ENCODE data around the gene GADD45G. TPM values are rescaled to one million over a fixed set of nuclear protein-coding genes. Genes with fewer than 3 reads are reported as not detected.

Gene GADD45G
- total RNA-seq, 1 donor from 2014 or later = 10.9 TPM

- intact Hi-C loops (cut with micrococcal nuclease) = no loop called here
These were observed 24.5 kb downstream of the GADD45G start for GRCh38 chr9:89629081-89629976.

- intact Hi-C loops (cut with micrococcal nuclease) = no loop called here
These were observed 25.7 kb downstream of the GADD45G start for GRCh38 chr9:89630508-89630907.

DNA sequence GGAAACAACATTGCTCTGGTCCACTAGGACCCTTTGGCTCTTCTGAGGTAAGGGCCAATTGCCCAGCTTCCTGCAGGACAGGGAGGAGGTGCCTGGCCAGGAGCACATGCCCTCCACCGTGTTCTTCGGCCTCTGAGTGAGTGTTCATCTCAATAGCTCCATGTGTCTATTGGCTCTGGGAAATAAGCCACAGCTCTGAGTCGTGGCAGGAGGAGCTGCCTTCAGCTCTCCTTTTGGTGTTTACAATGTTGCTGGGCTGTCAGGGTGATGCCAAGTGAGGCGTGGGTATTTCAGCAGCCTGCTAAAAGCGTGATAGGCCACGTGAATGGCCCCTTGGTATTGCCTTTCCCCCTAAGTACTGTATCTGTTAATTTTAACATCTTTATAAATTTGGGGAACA is 26.6 kb downstream of the GADD45G start:
- intact Hi-C loops (cut with micrococcal nuclease) = no loop called here

GRCh38 chr9:89632192-89632733 is 27.5 kb downstream of the GADD45G start:
- intact Hi-C loops (cut with micrococcal nuclease) = no loop called here

DNA sequence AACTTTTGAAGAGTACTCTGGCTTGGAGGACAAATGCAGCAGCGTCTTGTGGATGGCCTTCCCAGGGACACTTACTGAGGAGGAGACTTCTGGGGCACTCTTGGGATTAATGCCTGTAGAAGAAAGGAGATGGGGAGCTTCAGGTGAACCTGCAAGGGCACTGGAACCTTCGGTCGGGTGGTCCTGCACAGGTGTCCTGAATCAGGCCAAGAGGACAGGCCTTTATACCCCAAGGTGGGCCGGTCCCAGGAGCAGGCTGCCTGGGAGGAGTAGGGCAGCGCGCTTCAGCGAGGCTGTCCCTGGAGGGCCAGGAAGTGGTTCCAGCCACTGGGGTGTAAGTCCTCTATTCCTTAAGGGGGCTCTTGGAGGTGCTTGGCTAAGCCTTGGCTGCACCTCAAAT is 27.9 kb downstream of the GADD45G start:
- intact Hi-C loops (cut with micrococcal nuclease) = no loop called here

GRCh38 chr9:89633404-89633803 is 28.6 kb downstream of the GADD45G start:
- intact Hi-C loops (cut with micrococcal nuclease) = no loop called here

DNA sequence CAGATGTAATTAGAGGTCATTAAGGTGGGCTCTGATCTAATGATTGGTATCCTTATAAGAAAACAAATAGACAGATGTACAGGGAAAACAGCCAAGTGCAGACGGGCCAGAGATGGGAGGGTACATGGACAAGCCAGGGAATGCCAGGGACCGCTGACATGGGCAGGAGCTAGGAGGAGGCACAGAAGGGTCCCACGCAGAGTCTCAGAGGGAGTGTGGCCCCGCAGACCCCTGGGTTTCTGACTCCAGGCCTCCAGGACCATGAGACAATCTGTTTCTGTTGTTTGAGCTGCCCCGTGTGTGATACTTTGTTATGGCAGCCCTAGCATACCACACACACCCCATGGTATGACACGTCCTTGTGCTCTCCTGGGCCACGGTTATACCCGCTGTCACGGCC is 29.1 kb downstream of the GADD45G start:
- intact Hi-C loops (cut with micrococcal nuclease) = no loop called here

- intact Hi-C loops (cut with micrococcal nuclease) = no loop called here
These were observed 30.4 kb downstream of the GADD45G start for GRCh38 chr9:89634995-89635742.

GRCh38 chr9:89635816-89636215 is 31.0 kb downstream of the GADD45G start:
- intact Hi-C loops (cut with micrococcal nuclease) = no loop called here

DNA sequence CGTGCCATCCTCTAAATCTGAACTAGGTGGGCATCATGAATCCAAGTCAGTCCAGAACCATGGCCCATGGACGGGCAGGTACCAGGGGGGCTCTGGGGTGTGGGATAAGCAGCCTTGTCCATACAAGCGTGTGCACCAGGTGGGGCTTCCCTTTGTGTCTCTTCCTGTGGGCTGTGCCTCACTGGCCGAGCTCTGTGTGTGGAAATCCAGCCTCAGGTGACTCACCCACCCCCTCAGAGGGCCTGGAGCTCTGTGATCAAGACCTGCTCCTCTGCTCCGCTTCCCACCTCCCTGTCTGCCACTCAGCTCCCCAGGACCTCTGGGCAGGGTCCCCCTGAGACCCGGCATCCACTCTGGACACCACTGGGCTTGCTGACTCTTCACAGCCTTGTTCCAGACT is 33.0 kb downstream of the GADD45G start:
- intact Hi-C loops (cut with micrococcal nuclease) = no loop called here

DNA sequence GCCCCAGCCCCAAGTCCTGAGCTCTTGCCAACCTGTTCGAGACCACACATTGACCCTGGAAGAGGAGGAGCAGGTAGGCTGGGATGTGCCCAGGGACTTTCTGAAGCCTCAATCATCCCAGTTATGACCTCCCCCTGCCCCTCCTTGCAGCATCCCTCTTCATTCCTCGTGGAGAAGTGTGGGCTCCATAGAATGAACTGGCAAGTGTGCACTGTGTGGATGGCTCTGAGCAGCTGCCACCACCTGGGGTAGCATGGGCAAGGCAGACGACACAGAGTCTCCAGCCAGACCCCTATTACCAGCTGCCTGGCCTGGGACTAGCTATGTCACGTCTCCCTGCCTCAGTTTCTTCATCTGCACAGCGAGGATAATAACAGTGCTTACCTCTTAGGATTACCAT is 33.5 kb downstream of the GADD45G start:
- intact Hi-C loops (cut with micrococcal nuclease) = no loop called here

GRCh38 chr9:89638893-89639292 is 34.1 kb downstream of the GADD45G start:
- intact Hi-C loops (cut with micrococcal nuclease) = no loop called here

DNA sequence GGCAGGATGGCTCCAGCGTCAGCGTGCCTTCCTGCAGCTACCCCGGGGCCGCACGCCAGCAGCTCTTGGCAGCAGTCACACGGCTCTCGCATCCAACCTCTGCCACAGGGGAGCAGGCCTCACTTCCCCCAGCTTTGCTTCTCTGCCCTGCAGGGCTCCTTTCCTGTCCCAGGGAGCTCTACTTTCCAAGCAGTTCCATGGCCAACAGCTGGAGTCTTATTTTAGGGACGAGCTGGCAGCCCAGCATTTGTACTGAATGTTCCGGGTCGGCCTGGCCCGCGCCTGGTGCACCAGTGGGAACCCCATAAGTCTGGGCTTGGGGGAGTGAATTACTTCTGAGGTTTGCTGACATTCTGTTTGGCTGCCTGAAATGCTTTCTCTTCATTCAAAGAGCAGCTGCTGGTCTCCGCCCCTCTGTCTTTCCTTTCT is 34.6 kb downstream of the GADD45G start:
- intact Hi-C loops (cut with micrococcal nuclease) = no loop called here

DNA sequence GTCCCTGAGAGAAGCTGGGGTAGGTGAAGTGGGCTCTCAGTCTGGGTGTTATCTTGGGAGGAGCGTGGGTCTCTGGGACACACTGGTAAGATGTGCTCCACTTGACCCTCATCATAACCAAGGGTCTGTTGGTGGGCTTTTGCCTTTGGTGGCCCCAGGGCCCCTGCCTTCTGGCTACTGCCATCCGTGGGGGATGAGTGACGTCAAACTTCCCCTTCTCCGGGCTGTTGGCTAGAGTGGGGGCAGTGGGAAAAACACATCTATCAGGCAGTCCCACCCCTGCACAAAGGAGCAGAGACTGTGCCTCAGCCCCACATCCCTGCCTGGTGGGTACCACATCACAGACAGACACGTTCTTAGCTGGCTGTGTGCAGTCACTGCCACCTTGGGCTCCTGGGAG is 35.1 kb downstream of the GADD45G start:
- intact Hi-C loops (cut with micrococcal nuclease) = no loop called here

- intact Hi-C loops (cut with micrococcal nuclease) = no loop called here
These were observed 35.5 kb downstream of the GADD45G start for GRCh38 chr9:89640361-89640760.

DNA sequence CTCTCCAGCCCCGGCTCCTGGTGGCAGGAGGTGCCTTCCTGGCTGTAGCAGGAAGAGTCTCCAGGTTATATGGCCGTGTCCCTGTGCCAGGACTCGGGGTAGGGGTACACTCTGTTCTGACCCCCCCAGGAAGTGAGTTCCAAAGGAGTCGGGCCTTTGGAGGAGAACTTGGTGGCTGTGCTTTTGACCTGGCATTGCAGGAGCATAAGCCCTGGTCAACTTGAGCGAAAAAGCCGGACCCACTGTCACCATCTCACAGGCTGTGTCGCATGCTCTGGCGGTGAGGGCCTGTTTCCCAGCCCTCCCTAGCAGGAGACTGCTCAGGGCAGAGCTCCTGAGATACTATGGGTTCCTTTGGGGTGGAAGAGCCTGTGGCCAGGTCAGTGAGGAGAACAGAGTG is 36.0 kb downstream of the GADD45G start:
- intact Hi-C loops (cut with micrococcal nuclease) = no loop called here

GRCh38 chr9:89641980-89642379 is 37.2 kb downstream of the GADD45G start:
- intact Hi-C loops (cut with micrococcal nuclease) = no loop called here

DNA sequence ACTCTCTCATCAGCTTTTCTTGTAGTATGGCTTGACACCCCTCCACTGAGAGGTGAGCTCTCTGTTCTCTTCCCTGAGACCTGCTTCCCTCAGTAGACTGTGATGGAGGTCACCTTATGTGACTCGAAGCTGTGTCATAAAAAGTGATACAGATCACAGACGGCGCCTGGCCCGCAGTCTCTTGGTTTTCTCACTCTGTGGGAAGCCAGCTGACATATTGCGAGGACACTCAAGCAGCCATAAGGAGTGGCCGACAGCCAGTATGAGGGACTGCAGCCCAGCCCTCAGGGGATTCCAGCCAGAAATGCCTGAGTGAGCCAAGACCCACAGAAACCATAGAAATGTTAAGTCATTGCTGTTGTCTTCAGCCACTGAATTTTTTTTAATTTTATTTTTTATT is 38.0 kb downstream of the GADD45G start:
- intact Hi-C loops (cut with micrococcal nuclease) = no loop called here

- intact Hi-C loops (cut with micrococcal nuclease) = no loop called here
These were observed 41.6 kb downstream of the GADD45G start for GRCh38 chr9:89646189-89646939.

- intact Hi-C loops (cut with micrococcal nuclease) = no loop called here
These were observed 42.7 kb downstream of the GADD45G start for GRCh38 chr9:89647366-89648128.
